GF-D8 (cell line): ENCODE measurements around the gene TOE1.
"Not testable (repeated sequence)": the region's sequence is repeated elsewhere in the genome, so short reads cannot be mapped to it uniquely, and the experiment has no call there.

Source experiments
- DNase-seq: peaks from one replicate; lab custom pipeline; 2025; lab: John Stamatoyannopoulos, UW

TOE1 gene

DNA sequence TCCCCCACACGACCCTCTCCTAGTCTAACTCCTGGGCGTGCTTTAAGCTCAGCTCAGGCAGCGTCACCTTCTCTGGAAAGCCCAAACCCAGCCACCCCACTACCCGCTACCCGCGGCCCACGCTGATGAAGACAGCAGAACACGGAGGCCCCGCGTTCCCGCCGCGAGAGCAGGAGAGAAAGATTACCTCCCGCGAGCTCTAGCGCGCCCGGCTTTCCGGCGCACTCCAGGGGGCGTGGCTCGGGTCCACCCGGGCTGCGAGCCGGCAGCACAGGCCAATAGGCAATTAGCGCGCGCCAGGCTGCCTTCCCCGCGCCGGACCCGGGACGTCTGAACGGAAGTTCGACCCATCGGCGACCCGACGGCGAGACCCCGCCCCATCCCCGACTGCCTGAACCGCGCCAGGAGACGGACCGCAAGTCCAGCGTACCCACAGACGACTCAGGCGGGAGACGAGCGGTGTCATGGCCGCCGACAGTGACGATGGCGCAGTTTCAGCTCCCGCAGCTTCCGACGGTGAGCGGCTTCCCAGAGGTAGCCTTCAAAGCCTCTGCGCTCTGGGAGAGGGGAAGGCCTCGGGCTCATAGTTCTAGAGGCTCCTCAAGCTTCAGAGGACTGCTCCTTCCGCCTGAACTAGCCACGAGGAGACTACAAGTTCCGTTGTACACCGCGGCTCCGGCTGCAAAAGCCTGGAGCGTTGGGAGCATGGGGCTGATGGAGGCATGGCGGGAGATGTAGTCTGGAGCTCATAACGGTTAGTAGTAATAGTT lies at the start of gene TOE1, which contains the start of gene MUTYH:
TSS of gene TOE1 (plus strand) at position 382 of the 770 bp plus-strand sequence. CDS start at position 465, 83 bp downstream.
TSS of gene MUTYH (minus strand) at position 652 of the 770 bp plus-strand sequence. CDS start 5,935 bp downstream, outside the sequence.
- peak; percentile 86 for DNase-seq

DNA sequence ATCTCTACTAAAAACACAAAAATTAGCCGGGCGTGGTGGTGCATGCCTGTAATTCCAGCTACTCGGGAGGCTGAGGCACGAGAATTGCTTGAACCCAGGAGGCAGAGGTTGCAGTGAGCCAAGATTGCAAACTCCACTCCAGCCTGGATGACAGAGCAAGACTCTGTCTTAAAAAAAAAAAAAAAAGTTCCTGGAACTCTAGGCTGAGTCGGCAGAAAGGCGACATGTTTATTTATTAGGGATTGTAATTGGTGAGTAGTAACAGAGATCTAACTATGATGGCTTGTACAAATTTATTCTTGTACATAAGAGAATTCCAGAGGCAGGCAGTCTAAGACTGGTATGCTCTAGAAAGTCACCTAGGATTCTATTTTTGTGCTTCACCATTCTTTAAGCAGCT lies 49.0 kb upstream of the TOE1 start:
- not testable (repeated sequence) for DNase-seq

DNA sequence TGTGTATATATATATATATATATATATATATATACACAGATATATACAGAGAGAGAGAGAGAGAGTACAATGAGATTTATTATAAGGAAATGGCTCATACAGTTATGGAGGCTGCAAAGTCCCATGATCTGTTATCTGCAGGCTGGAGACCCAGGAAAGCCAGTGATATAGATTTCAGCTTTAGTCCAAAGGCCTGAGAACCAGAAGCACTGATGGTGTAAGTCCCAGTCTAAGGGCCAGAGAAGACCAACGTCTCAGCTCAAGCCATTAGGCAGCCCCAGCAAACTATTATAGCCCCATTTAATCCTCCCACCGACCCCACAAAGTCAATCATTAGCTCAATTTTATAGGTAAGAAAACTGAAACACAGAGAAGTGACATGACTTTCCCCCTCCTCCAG lies 48.3 kb upstream of the TOE1 start:
- DNase-seq, result no peak

DNA sequence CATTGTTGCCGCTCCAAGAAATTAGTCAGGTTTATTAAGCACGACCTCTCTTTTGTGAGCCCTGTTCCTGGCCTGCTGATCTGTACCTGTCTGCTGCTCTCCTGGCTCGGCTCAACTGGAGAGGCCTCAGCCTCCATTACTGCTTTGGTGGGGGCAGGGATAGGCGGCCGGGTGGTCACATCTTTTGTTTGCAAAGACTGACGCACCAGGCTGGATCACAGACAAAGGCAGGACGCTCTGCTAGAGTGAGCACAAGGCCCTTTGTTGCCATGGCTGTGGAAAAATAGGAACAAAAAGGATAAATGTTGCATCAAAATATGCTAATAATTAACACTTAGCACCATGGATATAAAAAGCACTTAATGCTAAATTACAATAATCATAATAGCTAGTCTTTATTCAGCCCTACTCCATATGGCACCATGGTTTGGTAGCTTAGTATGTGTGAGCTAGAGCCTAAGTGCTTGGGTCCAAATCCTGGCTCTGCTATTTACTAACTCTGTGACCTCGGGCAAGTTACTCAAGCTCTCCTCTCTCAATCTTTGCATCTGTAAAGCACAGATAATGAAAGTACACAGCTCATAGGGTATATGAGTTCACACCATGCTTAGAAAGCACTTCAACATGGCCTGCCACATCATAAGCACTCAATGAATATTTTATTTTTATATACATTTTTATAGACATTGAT lies 42.2 kb upstream of the TOE1 start:
- no peak for DNase-seq

DNA sequence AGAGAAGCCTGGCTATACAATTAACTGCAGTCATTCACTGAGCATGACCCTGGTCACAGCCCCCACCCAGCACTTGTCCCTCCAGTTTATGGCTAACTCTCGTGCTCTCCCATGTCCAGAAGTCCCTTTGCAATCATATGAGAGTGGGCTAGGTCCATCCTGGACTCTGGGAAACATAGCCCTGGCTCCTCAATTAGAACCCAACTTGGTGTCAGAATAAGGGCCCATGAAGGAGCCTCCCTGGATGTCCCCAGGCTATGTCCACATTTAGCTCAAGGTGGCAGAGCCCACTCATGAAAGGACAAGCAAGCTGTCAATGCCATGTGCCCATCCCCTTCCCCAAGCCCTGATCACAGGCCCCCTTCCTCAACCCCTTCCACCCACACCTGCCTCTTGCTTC lies 40.7 kb upstream of the TOE1 start:
- DNase-seq, result no peak

DNA sequence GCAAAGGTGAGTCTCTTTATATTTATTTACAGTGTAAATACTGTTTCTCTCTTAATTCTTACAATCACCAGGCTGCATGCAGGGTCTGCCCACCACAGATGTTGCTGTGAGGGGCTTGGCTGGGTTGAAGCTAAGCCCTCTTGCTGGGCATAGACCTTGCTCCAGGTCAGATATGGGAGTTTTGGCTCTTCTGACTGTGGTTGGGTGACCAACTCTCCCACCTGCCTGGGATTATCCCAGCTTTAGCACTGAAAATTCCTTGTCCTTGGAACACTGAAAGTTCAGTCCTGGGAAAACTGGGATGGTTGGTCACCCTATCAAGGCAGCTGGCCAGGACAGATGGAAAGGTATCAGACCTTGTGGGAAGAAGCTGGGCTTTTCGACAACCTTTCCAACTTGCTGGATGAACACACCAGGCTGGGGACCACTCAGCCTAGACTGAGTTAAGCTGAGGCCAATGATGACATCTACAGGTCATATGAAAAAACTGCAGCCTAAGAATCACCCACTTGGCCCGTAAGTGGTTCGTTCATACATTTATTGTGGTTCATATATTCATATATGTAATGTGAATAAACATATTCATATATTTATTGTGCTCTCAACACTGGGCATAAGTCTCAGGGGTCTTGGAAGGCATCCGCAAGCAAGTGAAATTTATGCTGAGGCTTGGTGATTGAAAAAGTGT lies 39.8 kb upstream of the TOE1 start:
- DNase-seq, result peak; percentile 41

DNA sequence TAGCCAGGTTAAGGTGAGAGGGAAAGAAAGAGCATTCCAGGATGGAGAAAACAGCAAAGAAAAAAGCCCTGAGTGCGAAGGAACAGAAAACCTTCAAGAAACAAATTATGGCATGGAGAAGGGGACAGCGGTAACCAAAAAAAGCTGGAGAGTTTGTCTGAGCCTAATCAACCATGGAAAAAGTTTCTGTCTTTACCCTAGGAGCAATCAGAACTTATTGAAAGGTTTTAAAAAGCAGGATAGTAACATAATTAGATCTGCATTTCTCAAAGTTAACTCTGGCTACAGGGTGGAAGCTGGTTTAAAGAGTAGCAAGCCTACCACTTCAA lies 39.3 kb upstream of the TOE1 start:
- no peak for DNase-seq

DNA sequence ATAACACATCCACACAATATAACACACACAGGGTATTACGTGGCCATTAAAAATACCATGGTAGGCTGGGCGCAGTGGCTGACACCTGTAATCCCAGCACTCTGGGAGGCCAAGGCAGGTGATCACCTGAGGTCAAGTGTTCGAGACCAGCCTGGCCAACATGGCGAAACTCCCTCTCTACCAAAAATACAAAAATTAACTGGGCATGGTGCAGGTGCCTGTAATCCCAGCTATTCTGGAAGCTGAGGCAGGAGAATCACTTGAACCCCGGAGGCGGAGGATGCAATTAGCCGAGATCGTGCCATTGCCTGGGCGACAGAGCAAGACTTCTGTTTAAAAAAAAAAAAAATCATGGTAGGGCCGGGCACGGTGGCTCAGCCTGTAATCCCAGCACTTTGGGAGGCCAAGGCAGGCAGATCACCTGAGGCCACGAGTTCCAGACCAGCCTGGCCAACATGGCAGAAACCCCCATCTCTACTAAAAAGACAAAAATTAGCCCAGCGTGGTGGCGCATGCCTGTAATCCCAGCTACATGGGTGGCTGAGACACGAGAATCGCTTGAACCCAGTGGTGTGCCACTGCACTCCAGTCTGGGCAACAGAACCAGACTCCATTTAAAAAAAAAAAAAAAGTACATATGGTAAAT lies 37.3 kb upstream of the TOE1 start:
- DNase-seq, result no peak

DNA sequence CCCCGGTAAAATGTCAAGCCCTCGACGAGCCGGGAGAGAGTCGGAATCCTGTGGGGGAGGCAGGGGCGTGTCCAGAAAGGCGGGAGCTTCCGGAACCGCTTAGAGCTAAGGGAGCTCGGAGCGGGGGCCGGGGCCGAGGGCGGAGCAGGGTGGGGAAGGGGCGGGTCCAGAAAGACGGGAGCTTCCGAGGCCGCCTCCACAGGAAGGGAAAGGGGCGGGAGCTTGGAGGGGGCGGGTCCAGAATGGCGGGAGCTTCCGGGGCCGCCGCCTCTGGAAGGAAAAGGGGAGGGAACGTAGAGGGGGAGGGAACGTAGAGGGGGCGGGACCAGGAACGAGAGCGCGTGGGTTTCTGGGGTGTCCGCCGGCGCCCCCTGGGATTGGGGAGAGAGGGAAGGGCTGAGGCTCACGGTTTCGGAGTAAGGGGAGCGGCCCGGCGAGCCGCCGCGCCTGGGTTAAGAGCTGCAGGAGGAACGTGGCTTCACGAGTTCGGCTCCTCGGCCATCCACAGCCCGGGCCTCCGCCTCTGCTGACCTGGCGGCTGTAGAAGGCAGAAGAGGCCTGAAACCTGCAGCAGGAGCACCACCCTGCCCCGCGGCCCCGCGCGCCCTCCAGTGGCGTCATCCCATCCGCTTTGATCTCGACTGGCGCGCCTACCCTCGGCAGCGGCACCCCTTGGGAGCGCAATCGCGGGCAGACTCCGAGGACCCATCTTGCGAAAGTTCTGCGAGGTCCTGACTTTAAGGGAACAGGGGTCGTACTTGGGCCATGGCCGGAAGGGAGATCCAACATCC lies 36.3 kb upstream of the TOE1 start:
- DNase-seq, result peak; percentile 88

DNA sequence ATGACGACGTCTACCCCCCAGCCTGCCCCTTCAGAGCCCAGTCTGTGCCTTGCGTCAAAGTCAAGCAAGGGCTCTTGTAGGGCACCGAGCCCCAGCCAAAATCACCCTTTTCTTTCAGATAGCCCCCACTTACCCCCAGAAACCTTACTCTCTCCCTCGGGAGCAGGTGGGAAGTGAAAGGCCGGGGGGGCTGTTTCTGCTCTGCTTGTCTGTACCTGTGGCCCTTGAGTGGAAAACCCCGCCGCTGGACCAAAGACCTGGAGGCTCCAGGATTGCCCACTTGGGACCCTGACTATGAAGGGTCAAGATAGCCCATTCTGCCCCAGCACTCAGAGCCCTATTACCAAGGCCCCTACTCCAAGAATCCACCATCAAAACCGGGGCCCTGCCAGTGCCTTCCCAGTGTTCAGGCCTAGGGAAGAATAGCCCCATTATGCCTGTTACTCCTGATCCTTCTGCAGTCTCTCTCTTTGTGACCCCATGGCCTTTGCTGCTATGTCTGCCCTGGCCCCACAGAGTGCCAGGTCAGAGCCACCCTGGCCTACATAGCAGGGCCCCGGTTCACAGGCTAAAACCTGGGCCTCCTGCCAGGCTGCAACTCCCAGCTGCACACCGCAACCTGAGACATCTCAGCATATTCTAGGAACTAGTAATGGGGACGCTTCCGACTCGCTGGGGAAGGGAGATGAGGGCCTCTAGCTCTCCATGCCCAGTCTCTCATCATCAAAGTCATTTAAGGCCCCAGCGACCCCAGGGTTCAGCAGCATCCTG lies 35.5 kb upstream of the TOE1 start:
- no peak for DNase-seq

DNA sequence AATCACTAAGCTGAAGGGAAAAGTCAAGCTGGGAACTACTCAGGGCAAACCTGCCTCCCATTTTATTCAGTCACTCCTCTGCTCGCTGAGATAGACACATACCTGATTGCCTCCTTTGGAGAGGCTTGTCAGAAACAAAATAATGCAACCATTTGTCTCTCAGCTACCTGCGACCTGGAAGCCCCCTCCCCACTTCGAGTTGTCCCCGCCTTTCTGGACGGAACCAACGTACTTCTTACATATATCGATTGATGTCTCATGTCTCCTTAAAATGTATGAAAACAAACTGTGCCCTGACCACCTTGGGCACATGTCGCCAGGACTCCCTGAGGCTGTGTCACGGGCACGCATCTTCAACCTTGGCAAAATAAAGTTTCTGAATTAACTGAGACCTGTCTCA lies 34.7 kb upstream of the TOE1 start:
- no peak for DNase-seq

DNA sequence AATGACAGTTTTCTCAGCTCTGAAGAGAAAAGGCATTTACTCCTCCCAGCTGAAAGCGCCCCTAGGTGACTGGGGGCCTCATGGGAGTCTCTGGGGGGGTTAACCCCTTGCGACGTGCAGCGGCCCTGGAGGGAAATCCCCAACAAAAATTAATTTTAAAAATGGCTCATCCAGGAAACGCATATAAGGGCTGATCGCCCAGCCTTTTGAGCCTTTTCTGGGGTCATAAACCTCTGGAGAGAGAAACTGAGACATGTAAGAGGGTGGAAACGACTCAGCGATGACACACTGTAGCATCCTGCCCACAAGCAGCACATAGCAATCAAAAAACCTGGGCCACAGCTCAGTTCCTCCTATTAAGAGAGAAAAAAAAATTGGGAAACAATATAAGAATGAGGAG lies 33.7 kb upstream of the TOE1 start:
- no peak for DNase-seq

DNA sequence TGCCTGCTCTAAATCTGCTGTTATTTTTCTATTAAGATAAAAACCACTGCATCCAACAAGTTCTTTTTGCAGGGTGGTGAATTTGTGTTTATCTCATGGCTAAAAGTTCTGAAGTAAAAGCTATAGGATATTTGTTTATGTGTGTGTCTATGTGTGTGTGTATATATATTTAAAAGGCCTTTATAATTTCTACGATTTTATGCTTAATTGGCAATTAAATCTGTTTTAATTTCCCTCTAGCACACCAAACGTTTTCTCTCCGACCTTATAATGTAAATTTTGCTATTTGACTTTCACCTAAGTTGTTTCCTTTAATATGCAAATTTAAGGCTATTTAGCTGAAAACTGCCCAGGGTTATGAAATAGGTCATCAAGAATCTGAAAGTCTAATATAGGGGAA lies 33.1 kb upstream of the TOE1 start:
- DNase-seq, result no peak

DNA sequence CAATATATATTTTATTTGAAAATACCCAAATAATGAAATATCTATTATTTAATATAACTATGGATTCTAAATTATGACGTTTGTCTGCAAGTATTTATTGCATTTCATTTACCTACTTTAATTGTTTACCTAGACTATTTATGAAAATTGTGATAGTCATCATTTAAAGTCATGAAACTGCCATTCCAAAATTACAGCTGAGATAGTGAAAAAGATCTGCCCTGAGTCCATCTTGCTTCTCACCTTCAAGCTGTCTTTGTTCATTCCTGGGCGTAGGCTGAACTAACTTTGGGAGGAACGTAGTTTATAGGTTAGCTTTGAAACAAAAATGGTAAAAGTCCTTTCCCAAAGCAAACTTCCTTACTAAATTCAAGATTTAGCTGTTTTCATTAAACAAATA lies 25.7 kb upstream of the TOE1 start:
- no peak for DNase-seq

DNA sequence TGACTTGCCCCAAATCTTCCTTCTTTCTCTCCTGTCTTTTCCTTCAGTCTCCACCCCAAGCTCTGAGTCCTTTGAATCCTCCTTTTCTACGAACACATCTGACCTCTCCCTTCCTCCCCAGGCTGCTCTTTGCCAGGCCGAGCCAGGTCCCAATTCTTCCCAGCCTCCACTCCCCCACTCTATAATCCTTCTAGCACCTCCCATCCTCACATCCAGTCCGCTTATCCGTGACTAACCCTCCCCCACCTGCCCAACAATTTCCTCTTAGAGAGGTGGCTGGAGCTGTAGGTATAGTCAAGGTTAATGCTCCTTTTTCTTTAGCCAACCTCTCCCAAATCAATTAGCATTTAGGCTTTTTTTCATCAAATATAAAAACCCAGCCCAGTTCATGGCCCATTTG lies 22.8 kb upstream of the TOE1 start:
- DNase-seq, result no peak

DNA sequence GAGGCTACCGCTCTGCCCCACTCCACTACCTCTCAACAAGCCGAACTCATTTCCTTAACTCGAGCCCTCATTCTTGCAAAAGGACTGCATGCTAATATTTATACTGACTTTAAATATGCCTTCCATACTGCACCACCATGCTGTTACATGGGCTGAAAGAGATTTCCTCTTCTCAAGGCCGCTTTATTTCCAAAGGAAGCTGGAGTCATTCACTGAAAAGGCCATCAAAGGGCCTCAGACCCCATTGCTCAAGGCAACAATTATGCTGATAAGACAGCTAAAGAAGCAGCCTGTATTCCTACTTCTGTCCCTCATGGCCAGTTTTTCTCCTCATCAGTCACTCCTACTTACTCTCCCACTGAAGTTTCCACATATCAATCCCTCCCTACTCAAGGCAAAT lies 20.2 kb upstream of the TOE1 start:
- DNase-seq, result no peak

DNA sequence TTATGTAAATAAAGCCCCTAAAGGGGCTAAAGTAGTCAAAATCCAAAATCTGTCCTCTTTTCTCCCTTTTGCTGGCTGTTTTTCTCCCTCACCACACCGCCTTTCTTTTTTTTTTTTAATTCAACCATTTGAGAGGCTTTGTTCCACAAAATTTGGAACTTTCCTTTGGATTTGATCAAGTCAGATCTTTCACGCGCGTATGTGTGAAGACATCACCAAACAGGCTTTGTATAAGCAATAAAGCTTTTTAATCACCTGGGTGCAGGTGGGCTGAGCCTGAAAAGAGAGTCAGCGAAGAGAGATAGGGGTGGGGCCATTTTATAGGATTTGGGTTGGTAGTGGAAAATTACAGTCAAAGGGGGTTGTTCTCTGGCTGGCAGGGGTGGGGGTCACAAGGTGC lies 18.5 kb upstream of the TOE1 start:
- DNase-seq, result no peak

DNA sequence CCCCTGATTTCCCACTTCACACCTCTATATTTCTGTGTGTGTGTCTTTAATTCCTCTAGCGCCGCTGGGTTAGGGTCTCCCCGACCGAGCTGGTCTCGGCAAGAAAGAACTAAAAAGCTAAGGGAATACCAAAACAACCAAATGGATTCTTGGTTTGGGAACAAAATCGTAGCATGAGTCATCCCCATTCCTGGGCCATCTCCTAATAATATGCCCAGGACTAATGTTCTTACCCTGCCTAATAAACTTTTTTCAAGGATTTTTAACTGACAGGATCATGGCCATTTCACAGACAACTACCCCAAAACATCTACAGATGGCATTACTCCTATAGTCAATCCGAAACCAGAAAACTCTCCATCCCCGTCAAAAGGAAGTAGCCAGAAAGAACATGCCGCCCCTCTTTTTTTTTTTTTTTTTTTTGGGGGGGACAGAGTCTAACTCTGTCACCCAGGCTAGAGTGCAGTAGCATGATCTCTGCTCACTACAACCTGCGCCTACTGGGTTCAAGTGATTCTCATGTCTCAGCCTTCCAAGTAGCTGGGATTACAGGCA lies 17.4 kb upstream of the TOE1 start:
- DNase-seq, result no peak

DNA sequence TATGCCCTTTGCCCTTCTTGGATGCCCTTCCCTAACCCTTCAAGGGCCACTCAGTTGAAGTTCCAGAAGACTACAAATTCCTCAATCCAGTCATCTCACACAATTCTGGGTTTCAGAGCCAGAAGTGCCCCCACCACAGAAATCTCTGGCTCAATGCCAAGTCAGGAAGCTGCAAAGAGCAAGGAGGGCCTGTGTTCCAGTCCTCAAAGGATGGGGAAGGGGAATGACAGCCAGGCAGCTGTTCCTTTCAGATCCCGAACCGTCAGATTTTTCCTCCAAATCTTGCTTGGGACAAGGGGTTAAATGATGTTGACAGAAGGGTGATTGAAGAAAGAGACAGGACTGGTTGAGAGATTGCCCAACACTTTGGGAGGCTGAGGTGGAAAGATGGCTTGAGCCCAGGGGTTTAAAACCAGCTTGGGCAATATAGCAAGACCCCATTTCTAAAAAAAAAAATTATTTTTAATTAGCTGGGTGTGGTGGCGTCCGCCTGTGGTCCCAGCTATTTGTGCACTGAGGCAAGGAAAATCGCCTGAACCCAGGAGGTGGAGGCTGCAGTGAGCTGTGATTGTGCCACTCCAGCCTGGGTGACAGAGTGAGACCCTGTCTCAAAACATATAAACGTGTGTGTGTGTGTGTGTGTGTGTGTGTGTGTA lies 14.0 kb upstream of the TOE1 start:
- DNase-seq, result no peak
